Measurements from ENCODE around the gene TARBP1.
"Not testable (repeated sequence)": the region's sequence is repeated elsewhere in the genome, so short reads cannot be mapped to it uniquely, and the experiment has no call there.

Gene TARBP1

GRCh38 chr1:234431255-234431654 lies 47.7 kb downstream of the TARBP1 start:
- peak; percentile 58 for FAIRE-seq

- no peak for FAIRE-seq
Measured at GRCh38 chr1:234430691-234431090, 48.3 kb downstream of the TARBP1 start.

- FAIRE-seq, result no peak
Measured at GRCh38 chr1:234429434-234429806, 49.6 kb downstream of the TARBP1 start.

- no peak for FAIRE-seq
Measured at GRCh38 chr1:234427950-234428646, 50.9 kb downstream of the TARBP1 start.

- no peak for FAIRE-seq
Measured at GRCh38 chr1:234413990-234414389, 65.0 kb downstream of the TARBP1 start.

GRCh38 chr1:234413485-234413884 lies 65.5 kb downstream of the TARBP1 start:
- FAIRE-seq, result no peak

- FAIRE-seq, result no peak
Measured at GRCh38 chr1:234412830-234413229, 66.1 kb downstream of the TARBP1 start.

- no peak for FAIRE-seq
Measured at GRCh38 chr1:234409328-234409727, 69.7 kb downstream of the TARBP1 start.

- no peak for FAIRE-seq
Measured at GRCh38 chr1:234408757-234409156, 70.2 kb downstream of the TARBP1 start.

- FAIRE-seq, result no peak
Measured at GRCh38 chr1:234406871-234407270, 72.1 kb downstream of the TARBP1 start.

GRCh38 chr1:234405676-234406075 lies 73.3 kb downstream of the TARBP1 start:
- FAIRE-seq, result no peak

- no peak for FAIRE-seq
Measured at GRCh38 chr1:234402939-234403338, 76.0 kb downstream of the TARBP1 start.

GRCh38 chr1:234401658-234402057 lies 77.3 kb downstream of the TARBP1 start:
- FAIRE-seq, result no peak

GRCh38 chr1:234400773-234401172 lies 78.2 kb downstream of the TARBP1 start:
- no peak for FAIRE-seq

GRCh38 chr1:234399515-234399914 lies 79.5 kb downstream of the TARBP1 start:
- FAIRE-seq, result not testable (repeated sequence)

- FAIRE-seq, result no peak
Measured at GRCh38 chr1:234398849-234399381, 80.1 kb downstream of the TARBP1 start.

- FAIRE-seq, result no peak
Measured at GRCh38 chr1:234397732-234398131, 81.2 kb downstream of the TARBP1 start.

GRCh38 chr1:234396871-234397270 lies 82.1 kb downstream of the TARBP1 start:
- FAIRE-seq, result no peak

- no peak for FAIRE-seq
Measured at GRCh38 chr1:234396092-234396491, 82.9 kb downstream of the TARBP1 start.

GRCh38 chr1:234395297-234395696 lies 83.7 kb downstream of the TARBP1 start:
- no peak for FAIRE-seq

GRCh38 chr1:234393190-234393589 lies 85.8 kb downstream of the TARBP1 start:
- FAIRE-seq, result no peak

- no peak for FAIRE-seq
Measured at GRCh38 chr1:234388094-234388493, 90.9 kb downstream of the TARBP1 start.

- FAIRE-seq, result no peak
Measured at GRCh38 chr1:234386122-234386521, 92.9 kb downstream of the TARBP1 start.

GRCh38 chr1:234381699-234382555 lies 97.1 kb downstream of the TARBP1 start:
- FAIRE-seq, result no peak
